Fibroblast of skin of scalp (primary cell): Measurements from ENCODE around the gene CXXC5.

Experiments
- DNase-seq: peaks from one replicate; pipeline ENCODE4 v3.0.0-alpha.2; 2013

Gene CXXC5

GRCh38 chr5:139682016-139682975 lies 34.1 kb downstream of the CXXC5 start:
- no peak for DNase-seq

DNA sequence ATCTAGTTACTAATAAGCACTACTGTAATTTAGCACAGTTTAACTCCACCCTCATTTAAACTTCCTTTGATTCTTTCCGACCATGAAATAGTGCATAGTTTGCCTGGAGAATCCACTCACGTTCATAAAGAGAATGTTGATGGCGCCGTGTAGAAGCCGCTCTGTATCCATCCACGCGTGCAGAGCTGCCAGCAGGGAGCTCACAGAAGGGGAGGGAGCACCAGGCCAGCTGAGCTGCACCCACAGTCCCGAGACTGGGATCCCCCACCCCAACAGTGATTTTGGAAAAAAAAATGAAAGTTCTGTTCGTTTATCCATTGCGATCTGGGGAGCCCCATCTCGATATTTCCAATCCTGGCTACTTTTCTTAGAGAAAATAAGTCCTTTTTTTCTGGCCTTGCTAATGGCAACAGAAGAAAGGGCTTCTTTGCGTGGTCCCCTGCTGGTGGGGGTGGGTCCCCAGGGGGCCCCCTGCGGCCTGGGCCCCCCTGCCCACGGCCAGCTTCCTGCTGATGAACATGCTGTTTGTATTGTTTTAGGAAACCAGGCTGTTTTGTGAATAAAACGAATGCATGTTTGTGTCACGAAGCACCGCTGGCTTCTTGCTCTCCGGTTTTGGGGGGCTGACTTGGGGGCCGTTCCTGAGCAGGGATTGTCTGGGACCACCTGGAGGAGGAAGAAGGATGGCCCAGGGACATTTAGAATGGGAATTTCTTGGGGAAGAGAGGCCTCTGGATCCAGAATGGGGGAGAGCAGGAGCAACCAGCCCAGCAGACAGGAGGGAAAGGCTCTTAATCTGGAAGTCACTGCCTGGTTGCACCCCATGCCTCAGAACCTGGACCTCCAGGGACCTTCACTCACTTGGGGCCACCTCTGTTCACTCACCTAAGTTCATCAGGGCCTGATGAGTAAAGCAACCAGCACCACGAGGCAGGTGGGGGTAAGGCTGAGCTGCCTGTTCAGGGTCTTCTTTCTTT lies 35.4 kb downstream of the CXXC5 start:
- no peak for DNase-seq

DNA sequence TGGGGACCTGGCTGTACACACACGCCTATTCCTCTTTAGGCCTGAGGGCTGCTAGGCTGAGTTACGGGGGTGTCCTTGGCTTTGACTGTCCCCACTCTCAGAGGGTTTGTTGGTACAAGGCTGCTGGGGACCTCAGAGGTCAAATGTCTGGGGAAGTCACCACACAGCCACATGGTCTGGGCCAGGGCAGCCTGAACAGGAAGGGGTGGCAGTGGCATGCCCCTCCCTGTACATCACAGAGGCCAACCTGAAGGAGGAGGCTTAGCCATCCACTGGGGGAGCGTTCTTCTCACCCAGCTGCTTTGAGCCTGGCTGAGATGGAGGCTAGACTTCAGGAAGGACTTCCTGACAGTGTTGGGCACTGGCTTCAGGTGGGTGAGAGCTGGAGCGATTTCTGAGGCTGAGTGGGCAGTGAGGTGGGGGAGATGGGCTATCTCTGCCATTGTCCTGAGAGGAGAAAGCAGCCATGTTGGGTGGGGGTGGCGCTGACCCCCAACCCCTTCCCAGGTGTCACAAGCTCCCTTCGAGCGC lies 36.3 kb downstream of the CXXC5 start:
- DNase-seq: no peak

DNA sequence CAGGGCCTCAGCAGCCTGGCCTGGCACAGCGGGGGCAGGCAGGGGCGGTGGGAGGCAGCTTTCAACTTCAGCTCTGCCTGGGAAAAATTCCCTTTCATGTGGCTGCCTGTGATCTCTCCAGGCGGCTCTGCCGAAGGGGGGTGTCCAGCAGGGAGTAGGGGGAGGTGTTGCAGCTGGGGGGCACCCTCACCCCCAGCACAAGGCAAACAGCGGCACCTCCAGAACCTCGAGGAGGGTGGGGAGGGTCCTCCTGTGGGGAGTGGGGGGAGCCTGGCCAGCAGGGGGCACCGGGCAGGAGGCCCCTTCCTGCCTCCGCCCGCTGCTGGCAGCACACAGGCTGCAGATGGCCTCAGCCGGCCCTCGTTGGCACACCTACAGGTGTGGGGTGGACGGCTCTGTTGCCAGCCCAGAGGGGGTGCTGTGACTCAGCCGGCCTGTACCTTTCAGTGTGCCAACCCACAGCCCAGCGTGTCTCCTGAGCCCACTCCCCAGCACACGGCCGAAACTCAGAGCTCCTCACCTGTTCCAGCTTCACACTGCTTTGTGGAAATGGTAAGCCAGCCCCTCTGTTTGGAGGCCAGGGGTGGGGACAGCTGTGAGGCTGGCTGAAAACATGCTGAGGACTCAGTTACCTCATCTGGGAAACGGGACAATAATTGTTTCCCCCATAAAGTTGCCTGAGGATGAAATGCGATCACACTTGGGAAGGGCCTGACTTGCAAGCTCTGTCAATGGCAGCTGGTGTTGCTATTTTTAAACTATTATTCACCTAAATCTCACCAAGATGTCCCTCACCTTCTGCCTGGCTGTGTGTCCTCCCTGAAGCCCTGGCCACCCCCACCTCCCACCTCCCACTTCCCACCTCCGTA lies 37.0 kb downstream of the CXXC5 start:
- no peak for DNase-seq

DNA sequence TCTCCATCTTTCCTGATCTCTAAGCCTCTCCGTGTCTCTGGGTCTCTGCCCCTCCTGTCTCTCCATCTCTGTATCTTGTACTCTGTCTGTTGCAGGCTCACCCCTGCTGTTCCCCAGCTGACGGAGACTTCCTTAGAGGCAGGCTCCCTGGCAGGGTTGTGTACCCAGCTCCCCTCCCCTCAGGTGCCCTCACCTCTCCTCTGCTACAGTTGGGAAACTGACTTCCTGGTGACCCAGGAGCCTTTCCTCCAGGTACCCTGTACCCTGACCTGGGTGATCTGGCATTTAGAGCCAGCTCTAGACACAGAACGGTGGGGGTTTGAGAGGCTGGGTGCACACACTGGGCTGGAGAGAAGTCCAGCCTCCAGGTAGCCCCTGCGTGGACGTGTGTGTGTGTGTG lies 37.7 kb downstream of the CXXC5 start:
- no peak for DNase-seq

- DNase-seq: no peak
These were observed 38.2 kb downstream of the CXXC5 start for GRCh38 chr5:139686356-139686705.

- no peak for DNase-seq
These were observed 38.7 kb downstream of the CXXC5 start for GRCh38 chr5:139686706-139687441.

DNA sequence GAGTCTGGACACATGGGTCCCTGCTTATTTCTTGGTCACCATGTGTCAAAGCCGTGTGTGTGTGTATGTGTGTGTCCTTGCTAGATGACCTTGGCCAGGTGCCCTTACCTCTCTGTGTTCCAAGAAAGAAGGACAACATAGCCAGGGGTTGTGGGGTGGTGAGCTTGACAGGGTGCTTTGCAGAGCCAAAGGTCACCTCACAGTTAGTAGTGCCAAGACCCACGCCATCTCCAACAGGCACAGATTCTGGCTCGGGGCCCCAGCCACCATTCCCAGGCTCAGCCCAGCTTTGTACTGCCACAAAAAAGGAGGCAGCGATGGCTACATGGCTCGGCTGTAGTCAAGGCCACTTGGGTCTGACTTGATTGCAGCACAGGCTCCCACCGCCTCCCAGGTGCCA lies 39.5 kb downstream of the CXXC5 start:
- no peak for DNase-seq

DNA sequence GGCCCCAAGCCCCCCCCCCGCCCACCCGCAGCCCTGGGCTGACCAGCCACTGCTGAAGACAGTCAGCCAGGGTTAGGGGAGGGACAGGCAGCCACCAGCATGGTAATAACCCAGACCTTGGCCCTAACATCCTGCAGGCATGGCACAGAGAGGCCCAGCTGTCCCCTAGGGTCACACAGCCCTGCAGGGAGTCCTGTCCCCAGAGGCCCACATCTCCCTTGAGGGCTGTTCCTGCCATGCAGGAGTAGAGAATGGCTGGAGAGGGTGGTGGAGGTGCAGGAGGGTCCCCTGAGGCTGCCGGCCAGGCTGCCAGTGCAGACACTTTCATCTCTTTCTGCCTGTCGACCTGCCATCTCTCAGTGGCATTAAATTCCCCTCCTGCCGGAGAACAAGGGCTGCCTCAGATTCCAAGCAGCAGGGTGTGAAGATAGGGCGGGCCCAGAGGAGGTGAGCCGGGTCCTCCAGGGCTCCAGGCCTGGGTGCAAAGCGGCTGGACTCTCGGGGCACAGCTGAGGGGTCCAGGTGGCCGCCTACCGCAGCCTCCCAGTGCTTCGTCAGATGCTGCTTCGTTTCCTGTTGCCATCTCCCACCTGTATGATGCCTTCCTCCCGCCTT lies 40.0 kb downstream of the CXXC5 start:
- no peak for DNase-seq

- DNase-seq: peak; percentile 62
These were observed 40.7 kb downstream of the CXXC5 start for GRCh38 chr5:139688751-139689372.

GRCh38 chr5:139689631-139690063 lies 41.5 kb downstream of the CXXC5 start:
- DNase-seq: no peak

- peak; percentile 88 for DNase-seq
These were observed 42.1 kb downstream of the CXXC5 start for GRCh38 chr5:139690064-139690802.

DNA sequence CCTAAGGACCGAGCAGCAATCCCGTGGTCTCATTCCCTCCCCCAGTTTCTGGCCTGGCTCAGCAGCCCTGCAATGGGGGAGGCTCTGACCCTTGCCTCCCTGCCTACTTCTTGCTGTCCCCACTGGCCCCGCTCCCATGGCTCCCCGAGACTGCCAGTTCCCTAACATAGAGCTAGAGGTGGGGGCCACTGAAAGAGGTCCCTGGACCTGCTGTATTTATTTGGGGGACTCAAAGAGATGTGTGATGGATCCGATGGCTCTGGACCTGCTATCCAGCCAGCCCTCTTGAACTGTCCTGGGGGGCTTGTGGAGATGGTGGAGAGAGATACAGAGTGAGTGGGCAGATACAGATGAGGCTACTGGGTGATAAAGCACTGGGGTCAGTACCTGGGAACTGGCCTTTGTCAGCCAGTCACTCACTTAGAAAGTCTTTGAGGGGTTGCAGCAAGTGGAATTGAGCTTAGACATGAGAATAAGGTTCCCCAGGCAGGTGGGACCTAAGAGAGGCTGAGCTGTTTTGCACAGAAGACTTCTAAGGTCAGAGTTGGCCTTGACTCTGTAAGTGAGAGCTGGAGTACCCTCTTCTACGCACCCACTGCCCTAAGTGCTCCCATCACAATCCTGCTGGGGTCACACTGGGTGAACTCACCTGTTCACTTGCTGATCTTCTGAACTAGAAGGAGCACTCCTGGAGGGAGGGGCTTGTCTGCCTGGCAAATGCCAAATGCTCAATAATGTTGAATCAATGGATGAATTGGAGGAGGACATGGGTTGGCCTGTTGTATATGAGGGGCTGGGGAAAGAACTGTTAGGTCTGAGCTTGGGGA lies 42.9 kb downstream of the CXXC5 start:
- DNase-seq: no peak

GRCh38 chr5:139692148-139692547 lies 44.0 kb downstream of the CXXC5 start:
- no peak for DNase-seq

DNA sequence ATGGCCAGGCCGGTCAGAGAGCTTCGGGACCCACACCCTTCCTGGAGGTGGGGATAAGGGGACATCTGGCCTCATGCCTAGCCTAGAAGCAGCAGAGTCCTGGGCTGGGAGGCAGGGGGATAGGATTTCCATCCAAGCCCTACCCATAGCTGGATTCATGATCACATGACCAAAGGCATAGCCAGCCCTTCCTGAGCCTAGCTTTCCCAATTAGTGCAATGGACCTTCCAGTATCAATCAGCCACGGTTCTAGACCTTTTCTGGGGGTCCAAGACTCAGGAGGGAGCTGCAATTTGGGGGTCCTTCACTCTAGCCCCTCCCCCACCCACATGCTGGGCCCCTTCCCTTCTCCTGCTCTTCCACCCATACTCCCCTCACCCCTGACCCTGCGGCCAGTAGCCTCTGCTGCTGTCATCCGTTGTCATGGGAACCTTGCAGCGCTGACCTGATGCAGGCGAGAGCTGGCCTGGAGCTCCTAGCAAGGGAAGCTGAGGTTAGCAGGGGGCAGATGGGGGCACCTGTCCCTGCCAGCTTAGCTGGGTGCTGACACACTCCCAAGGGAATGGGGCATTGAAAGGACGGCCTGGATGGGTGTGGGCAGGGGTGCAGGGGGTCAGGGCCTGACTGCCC lies 44.6 kb downstream of the CXXC5 start:
- peak; percentile 44 for DNase-seq

DNA sequence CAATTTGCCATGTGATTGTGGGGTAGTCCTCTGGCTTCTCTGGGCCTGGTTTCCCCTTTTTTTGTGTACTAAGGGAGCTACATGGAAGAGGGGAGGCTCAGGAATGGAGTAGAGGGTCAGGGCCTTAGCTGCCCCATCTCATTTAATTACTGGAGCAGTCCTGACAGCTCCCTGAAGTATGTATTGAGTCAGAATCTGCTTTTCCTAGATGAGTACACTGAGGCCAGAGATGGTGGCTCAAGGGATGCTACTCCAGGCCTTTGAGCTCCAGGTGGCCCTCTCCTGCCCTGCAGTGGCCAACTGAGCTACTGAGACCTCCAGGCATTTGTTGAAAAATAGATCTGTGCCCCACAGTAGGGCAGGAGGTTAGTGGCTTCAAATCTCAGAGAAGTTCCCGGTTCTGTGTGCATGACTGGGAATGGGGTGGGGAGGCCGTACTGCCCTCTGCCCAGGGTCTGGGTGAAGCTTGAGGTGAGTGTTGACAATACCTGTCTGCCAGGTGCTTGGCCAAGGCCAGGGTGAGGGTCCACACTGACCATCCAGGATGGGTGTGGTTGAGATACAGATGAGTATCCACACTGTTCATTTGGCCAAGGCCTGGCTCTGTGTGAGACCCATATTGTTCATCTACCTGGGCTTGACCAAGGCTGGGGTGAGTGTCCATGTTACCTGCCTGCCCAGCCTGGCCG lies 45.7 kb downstream of the CXXC5 start:
- no peak for DNase-seq

GRCh38 chr5:139694556-139695177 lies 46.5 kb downstream of the CXXC5 start:
- DNase-seq: peak; percentile 71
